ENCODE data around the gene PARD3. TPM values are rescaled to one million over a fixed set of nuclear protein-coding genes. Genes with fewer than 3 reads are reported as not detected.

Gene PARD3
- total and polyA plus RNA-seq, 2 donors (not counting 1 experiment from before 2014, with no cell fraction given): 24.0 to 46.4 TPM

- no peaks in the 10 kb centered on the region for H3K9me3 ChIP-seq (ENCODE audit: control insufficient read depth, insufficient read depth, low read depth, low read length)
- no peak overlapping the region for H2AFZ ChIP-seq (ENCODE audit: low read length)
- DNase-seq (ENCODE audit: low read depth in 2 of 2): no peak
- TF ChIP-seq EZH2 (IDR thresholded peaks at IDR 0.05; ENCODE audit: low read length, missing control alignments): no peak
- no peak for TF ChIP-seq CTCF (conservative IDR thresholded peaks at IDR 0.05 in 1 of 2, IDR thresholded peaks at IDR 0.05 in 1 of 2; ENCODE audit: low read depth in 1 of 2, low read length in 2 of 2)
- no peak overlapping the region for H3K27ac ChIP-seq (ENCODE audit: insufficient read depth, low read length)
- no peaks in the 10 kb centered on the region for H3K79me2 ChIP-seq (ENCODE audit: control insufficient read depth, insufficient read depth, low read length)
- no peak overlapping the region for H3K4me2 ChIP-seq (ENCODE audit: extremely low read depth, insufficient read depth, low read length)
- H3K36me3 ChIP-seq (ENCODE audit: control insufficient read depth, insufficient read depth, low read length): no peaks in the 10 kb centered on the region
- no peaks in the 10 kb centered on the region for H3K27me3 ChIP-seq (ENCODE audit: control insufficient read depth, insufficient read depth, low read length)
- H3K9ac ChIP-seq (ENCODE audit: insufficient read depth, low read length): no peak overlapping the region
- H3K4me3 ChIP-seq (replicated peaks in 1 of 4; ENCODE audit: control extremely low read depth in 1 of 4, insufficient read depth in 1 of 4, low read depth in 3 of 4, low read length in 4 of 4): no peak overlapping the region
- no peaks in the 10 kb centered on the region for H3K4me1 ChIP-seq (ENCODE audit: control insufficient read depth, extremely low read depth, insufficient read depth, low read length)
- no peaks in the 10 kb centered on the region for H4K20me1 ChIP-seq (ENCODE audit: control insufficient read depth, extremely low read depth, insufficient read depth, low read length)
These were observed 504.9 kb downstream of the PARD3 start for GRCh38 chr10:34310234-34310633.

GRCh38 chr10:34305189-34305588 is 509.9 kb downstream of the PARD3 start:
- no peak for TF ChIP-seq CTCF (conservative IDR thresholded peaks at IDR 0.05 in 1 of 2, IDR thresholded peaks at IDR 0.05 in 1 of 2; ENCODE audit: low read depth in 1 of 2, low read length in 2 of 2)
- no peak for TF ChIP-seq EZH2 (IDR thresholded peaks at IDR 0.05; ENCODE audit: low read length, missing control alignments)
- H2AFZ ChIP-seq (ENCODE audit: low read length): no peak overlapping the region
- no peak overlapping the region for H3K4me2 ChIP-seq (ENCODE audit: extremely low read depth, insufficient read depth, low read length)
- no peak overlapping the region for H3K4me3 ChIP-seq (replicated peaks in 1 of 4; ENCODE audit: control extremely low read depth in 1 of 4, insufficient read depth in 1 of 4, low read depth in 3 of 4, low read length in 4 of 4)
- DNase-seq (ENCODE audit: low read depth in 2 of 2): no peak
- no peaks in the 10 kb centered on the region for H3K36me3 ChIP-seq (ENCODE audit: control insufficient read depth, insufficient read depth, low read length)
- H4K20me1 ChIP-seq (ENCODE audit: control insufficient read depth, extremely low read depth, insufficient read depth, low read length): no peaks in the 10 kb centered on the region
- H3K9me3 ChIP-seq (ENCODE audit: control insufficient read depth, insufficient read depth, low read depth, low read length): no peaks in the 10 kb centered on the region
- no peaks in the 10 kb centered on the region for H3K79me2 ChIP-seq (ENCODE audit: control insufficient read depth, insufficient read depth, low read length)
- H3K27me3 ChIP-seq (ENCODE audit: control insufficient read depth, insufficient read depth, low read length): no peaks in the 10 kb centered on the region
- no peaks in the 10 kb centered on the region for H3K4me1 ChIP-seq (ENCODE audit: control insufficient read depth, extremely low read depth, insufficient read depth, low read length)
- no peak overlapping the region for H3K9ac ChIP-seq (ENCODE audit: insufficient read depth, low read length)
- no peak overlapping the region for H3K27ac ChIP-seq (ENCODE audit: insufficient read depth, low read length)

- H3K27me3 ChIP-seq (ENCODE audit: control insufficient read depth, insufficient read depth, low read length): no peaks in the 10 kb centered on the region
- H3K4me3 ChIP-seq (replicated peaks in 1 of 4; ENCODE audit: control extremely low read depth in 1 of 4, insufficient read depth in 1 of 4, low read depth in 3 of 4, low read length in 4 of 4): no peak overlapping the region
- no peaks in the 10 kb centered on the region for H3K4me1 ChIP-seq (ENCODE audit: control insufficient read depth, extremely low read depth, insufficient read depth, low read length)
- H3K27ac ChIP-seq (ENCODE audit: insufficient read depth, low read length): no peak overlapping the region
- no peak overlapping the region for H3K4me2 ChIP-seq (ENCODE audit: extremely low read depth, insufficient read depth, low read length)
- H3K79me2 ChIP-seq (ENCODE audit: control insufficient read depth, insufficient read depth, low read length): no peaks in the 10 kb centered on the region
- no peak overlapping the region for H3K9ac ChIP-seq (ENCODE audit: insufficient read depth, low read length)
- no peaks in the 10 kb centered on the region for H3K9me3 ChIP-seq (ENCODE audit: control insufficient read depth, insufficient read depth, low read depth, low read length)
- no peak for DNase-seq (ENCODE audit: low read depth in 2 of 2)
- H4K20me1 ChIP-seq (ENCODE audit: control insufficient read depth, extremely low read depth, insufficient read depth, low read length): no peaks in the 10 kb centered on the region
- TF ChIP-seq CTCF (conservative IDR thresholded peaks at IDR 0.05 in 1 of 2, IDR thresholded peaks at IDR 0.05 in 1 of 2; ENCODE audit: low read depth in 1 of 2, low read length in 2 of 2): no peak
- TF ChIP-seq EZH2 (IDR thresholded peaks at IDR 0.05; ENCODE audit: low read length, missing control alignments): no peak
- no peak overlapping the region for H2AFZ ChIP-seq (ENCODE audit: low read length)
- no peaks in the 10 kb centered on the region for H3K36me3 ChIP-seq (ENCODE audit: control insufficient read depth, insufficient read depth, low read length)
These were observed 512.1 kb downstream of the PARD3 start for GRCh38 chr10:34303022-34303421.

All from fibroblast of lung (primary cell).